T-helper 2 cell (primary cell): ENCODE data around the gene ACAA1.
"Not testable (repeated sequence)": the region's sequence is repeated elsewhere in the genome, so short reads cannot be mapped to it uniquely, and the experiment has no call there.

Experiments used
- DNase-seq, 5 experiments: peaks; one replicate each; pipeline versions ENCODE4 v3.0.0 to v3.0.0-alpha.2; 2012 to 2022

ACAA1 gene

DNA sequence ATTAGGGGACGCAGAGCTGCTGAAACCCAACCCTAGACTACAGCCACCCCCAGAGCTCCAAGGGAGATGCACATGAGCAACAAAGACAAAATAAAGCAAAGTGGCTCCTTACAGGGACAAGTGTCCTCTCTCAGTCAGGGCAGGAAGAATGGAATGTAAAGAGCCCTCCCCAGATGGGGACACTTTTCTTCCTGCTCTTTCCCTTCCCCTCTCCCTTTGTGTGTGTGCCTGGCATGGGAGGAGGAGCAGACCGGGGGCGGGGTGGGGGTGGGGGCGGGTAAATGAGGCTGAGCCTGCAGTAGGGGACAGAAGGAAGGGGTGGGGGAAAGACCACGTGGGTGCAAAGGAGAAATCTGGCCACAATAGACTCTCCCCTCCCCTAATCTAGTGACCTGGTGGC, 37.4 kb downstream of the ACAA1 start:
- no peak for DNase-seq

DNA sequence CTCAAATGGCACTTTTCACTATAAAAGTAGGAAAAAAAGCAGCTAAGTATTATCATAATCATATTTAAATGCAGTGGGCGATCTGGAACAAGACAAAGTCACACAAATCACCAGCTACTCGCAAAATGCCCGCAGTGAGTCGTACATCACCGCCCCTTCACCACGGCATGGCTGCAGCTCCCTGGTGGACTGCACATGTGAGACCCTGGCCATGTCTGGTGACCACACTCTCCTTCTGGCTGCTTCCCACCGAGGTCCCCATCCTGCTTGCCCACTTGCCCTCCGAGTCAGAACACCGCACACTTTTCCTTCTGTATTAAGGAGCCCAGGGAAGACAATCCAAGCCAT, 38.6 kb downstream of the ACAA1 start:
- no peak for DNase-seq

DNA sequence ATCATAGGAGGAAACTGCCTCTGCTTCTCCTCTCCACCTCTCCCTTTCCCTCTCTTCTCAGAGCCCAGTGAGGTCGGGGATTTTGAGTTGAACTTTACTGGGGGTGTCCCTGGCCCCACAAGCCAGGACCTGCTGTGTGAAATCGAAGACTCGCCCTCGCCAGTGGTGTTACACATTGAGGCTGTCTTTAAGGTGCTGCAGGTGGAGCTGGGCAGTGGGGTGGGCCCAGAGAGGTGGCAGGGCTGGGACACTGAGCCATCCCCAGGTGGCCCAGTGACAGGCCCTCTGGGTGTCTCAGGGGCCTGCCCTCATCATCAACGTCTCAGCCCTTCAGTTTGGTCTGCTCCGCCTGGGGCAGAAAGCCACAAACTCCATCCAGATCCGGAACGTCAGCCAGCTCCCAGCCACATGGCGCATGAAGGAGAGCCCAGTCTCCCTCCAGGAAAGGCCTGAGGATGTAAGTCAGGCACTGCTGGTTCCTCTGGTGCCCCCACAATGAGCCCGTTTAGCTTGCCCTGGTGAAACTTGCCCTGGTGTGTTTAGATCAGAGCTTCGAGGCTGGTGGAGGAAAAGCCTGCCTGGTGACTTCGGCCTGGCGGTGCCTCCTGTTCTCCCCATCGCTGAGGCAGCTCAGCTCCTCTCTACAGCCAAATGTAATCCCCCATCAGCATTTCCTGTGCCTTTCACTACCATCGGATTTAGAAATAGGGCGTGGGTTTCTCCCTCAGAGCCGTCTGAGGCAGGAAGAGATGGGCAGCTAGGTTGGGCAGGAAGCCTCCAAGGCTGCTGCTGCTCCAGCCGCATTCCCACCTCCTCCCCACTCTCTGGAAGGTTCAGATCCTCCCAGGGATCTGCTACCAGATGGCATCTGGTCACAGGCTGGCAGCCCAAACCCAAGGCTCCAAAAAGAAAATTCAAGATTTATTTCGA, 39.2 kb downstream of the ACAA1 start:
- no peak for DNase-seq

DNA sequence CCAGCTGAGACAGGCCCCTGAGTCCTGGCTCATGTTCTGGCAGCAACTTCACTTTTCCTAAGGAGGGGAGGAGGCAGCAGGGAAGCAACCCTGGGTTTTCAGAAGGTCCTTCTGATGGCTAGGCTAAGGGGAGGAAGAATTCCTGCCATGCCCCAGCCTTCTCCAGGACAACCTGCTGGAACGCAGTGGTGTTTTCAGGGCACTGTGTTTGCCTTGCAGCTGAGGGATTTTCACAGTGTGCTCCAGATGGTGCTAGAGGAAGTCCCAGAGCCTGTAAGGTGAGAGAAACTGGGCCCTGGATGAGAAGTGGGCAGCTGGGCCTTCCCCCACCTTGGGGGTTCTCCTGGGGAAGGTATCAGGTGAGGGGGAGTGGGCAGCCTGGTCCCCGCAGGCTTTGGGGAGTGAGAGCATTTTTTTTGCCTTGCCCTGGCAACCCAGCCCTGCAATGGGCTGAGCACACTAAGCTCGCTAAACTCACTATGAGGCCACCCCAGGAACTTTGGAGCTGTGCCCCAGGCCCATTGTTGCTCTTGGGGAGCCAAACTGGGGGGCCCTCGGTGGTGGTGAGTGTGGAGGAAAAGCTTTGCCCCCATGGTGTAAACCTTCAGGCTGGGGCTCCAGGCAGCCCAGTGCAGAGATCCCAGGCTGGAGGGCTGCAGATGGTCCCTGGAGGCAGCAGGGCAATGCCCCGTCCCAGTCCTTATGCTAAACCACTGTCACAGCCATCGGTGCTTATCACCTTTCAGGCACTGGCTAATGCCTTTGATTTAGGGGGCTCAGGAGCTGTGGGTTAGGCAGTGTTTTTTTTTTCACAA, 41.1 kb downstream of the ACAA1 start:
- no peak for DNase-seq

DNA sequence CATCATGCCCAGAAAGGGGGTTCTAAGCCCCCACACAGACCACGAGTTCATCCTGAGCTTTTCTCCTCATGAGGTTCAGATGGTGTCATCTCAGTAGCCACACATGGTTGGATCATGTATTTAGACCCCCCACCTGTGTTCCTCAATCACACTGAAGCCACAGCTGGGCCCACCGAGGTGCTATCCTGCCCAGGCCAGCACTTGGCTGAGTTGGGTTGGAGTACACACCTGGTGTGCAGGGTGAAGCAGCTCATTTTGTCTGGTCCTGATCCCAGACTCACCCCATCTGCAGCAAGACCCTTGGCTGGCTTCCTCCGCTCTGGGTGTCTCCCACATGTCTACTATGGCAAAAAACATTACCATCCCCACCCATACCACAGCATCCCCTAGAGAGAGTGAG, 41.9 kb downstream of the ACAA1 start:
- DNase-seq = no peak

DNA sequence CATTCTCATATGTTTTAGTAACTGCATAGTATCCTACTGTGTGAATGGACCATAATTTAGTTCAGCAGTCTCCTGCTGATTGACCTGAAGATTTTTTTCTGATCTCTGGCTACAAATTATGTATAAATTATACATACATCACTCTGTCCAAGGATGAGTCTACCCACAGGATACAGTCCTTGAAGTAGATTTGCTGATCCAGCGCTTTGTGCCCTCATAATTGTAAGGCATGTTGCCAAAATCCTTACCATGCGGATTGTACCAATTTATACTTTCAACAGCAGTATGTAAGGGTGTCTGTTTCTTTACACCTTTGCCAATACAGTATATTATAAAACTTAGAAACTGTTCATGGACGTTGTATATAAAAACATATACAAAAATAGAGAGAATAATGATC, 46.5 kb downstream of the ACAA1 start:
- no peak for DNase-seq

DNA sequence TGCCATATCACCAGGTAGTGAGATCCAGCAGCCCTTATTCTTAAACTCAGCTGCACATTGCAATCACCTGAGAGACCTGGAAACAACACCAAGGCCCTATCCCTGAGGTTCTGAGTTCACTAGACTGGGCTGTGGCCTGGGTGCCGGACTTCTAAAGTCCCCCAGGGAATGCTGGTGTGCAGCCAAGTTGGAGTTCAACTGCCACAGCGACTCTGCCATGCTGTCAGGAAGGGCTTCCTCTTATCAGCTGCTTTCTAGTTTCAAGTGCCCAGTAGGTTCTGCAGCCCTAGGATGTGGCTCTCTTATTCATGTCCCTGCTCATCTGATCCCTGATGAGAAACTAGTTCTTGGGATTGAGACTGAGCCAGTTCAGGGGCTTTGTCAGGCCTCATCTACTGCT, 47.8 kb downstream of the ACAA1 start:
- DNase-seq = no peak

DNA sequence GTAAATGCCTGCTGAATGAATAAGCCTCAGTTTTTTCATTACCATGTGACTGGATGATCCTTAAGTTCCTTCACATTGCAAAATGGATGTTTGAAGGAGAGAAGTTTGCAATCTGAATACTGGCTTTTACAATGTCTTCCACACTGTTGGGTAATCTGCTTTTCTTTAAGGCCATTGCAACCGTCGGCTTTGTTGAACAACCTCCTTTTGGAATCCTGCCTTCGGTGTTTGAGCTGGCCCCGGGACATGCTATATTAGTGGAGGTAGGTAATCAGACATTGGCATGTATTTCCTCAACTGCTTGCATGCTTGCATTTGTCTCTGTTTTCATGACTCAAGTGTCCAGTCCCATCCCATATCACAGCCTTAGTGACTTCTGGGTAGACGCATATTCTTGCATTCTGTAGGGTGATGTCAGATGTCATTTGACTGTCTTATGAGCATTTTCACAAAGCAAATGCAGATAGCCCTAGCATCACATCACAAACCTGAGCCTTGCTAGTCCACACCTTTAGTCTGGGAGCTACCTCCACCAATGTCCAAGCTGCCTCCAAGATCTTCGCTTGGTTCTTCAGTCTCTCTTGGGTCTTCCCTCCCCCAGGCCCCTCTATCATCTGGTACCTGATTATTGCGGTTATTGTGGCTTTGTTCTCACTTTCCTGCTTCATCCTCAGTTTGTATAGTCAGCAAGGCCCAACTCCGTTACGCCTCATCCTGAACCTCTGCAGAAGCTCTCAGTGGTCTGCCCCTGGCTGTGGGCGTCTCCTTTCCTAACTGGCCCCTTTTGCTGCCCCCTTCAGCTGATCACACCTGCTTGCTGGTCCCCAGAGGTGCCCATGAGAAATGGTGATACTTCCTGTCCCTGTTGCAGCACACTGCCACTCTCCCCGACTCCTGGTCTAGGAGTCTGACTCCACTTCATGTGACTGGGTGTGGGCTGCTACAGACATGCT, 48.5 kb downstream of the ACAA1 start:
- DNase-seq = no peak

DNA sequence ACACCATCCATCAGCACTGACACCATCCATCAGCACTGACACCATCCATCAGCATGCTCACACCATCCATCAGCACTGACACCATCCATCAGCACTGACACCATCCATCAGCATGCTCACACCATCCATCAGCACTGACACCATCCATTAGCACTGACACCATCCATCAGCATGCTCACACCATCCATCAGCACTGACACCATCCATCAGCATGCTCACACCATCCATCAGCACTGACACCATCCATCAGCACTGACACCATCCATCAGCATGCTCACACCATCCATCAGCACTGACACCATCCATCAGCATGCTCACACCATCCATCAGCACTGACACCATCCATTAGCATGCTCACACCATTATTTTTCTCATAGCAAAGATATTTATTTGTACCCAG, 49.6 kb downstream of the ACAA1 start:
- not testable (repeated sequence) for DNase-seq

DNA sequence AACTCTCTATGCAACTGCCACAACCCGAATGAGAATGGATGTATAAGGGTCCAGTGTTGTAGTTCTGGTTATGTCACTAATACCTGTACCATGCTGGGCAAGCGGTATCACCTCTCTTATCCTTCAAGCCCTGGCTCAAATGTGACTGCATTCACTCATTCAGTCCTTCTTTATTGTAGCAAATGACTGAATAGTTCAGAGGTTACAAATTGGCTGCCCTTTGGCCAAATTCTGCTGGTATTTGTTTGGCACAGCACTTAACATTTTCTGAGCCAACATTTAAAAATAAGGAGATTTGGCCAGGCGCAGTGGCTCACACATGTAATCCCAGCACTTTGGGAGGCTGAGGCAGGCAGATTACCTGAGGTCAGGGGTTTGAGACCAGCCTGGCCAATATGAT, 50.4 kb downstream of the ACAA1 start:
- DNase-seq = no peak

DNA sequence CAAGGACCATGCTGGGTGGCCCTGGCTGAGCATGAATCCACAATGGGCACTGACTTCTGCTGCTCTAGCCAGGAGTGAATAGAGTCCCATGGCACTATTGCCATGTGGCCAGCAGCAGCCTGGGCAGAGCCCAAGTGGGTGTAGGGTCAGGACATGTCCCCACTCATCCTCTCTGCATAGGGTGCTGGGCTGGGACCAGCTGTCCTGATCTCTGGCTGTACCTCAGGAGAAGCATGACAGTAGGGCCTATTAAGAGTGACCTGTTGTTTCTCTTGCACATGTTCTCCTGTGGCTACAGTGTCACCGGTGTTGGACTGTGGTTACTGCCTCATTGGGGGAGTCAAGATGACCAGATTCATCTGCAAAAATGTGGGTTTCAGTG, 51.0 kb downstream of the ACAA1 start:
- DNase-seq = no peak

DNA sequence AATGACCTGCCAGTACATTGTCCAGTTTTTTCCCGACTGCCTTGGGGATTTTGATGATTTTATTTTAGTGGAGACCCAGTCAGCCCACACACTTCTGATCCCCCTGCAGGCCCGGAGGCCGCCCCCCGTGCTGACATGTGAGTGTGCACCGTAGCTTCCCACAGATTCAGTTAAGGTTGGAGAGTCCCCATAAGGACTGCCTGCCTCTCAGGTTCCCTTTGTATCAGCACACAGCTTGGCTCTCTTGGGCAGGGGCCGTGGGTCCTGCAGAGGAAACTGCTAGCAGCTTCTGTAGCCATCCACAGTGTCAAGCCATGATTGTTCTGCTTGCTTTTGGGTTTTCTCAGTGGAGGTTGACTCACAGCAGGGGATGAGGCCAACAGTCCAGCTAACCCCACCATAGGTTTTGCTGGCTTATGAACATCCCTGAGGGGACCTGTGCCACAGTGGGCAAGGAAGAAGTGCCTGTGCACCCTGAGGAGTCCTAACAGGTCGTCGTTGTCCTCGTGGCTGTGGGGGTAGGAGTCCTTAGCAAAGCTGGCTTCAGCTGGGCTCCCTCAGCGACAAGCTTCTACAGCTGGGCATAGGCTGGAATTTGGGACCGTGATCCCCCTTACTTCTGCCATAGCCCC, 51.5 kb downstream of the ACAA1 start:
- no peak for DNase-seq

DNA sequence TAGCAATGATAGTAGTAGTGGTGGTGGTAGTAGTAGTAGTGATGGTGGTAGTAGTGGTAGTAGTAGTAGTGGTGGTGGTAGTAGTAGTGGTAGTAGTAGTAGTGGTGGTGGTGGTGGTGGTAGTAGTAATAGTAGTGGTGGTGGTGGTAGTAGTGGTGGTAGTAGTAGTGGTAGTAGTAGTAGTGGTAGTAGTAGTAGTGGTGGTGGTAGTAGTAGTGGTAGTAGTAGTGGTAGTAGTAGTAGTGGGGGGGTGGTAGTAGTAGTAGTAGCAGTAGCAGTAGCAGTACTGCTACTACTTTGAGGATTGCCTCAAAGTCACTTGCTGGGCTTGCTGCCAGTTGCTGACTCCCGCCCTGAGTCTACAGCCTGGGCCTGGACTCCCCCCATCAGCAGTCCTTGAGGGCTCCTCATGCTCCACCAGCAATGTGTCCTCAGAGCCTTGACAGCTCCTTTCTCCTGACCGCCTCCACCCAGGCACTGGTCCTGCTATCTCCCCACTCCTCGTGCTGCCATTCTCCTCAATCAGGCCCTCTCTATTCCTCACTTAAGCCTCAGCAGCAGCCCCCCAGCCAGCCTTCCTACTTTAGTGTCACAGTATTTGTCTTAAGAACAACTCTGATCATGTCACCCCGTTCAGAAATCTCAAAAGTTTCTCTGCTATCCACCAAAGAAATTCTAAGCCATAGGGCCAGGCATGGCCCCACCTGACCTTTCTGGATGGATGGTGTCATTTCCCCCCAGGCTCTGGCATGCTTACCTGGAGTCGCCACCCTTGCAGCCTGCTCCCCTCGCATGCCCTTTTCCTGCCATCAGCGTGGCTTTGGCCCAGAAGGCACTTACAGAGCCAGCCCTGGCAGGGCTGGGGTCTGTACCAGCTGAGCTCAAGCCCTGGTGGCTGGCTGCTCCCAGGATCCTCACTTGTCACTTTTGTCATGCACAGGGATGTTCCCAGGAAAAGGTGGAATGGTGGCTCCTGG, 52.3 kb downstream of the ACAA1 start:
- DNase-seq = peak in 3 of 5 experiments; percentile 24 to 49 (median 35)

DNA sequence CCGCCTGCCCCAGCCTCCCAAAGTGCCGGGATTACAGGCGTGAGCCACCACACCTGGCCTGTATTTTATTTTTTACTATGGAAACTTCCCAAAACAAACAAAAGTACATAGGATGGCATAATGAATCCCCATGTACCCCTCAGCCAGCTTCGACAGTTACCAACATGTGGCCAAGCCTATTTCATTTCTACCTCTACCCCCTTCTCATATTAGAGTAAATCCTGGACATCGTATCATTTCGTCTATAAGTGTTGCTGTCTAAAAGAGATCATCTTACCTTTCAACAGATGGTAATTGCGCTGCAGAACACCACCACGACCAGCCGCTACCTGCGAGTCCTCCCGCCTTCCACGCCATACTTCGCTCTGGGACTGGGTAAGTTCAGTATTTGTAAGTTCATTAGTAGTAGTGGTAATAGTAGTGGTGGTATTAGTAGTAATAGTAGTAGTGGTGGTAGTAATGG, 53.0 kb downstream of the ACAA1 start:
- peak in 1 of 5 experiments; percentile 19 for DNase-seq

DNA sequence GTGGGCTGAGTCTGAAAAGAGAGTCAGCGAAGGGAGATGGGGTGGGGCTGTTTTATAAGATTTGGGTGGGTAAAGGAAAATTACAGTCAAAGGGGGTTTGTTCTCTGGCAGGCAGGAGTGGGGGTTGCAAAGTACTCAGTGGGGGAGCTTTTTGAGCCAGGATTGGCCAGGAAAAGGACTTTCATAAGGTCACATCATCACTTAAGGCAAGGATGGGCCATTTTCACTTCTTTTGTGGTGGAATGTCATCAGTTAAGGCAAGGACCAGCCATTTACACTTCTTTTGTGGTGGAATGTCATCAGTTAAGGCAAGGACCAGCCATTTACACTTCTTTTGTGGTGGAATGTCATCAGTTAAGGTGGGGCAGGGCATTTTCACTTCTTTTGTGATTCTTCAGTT, 53.7 kb downstream of the ACAA1 start:
- DNase-seq = not testable (repeated sequence)

DNA sequence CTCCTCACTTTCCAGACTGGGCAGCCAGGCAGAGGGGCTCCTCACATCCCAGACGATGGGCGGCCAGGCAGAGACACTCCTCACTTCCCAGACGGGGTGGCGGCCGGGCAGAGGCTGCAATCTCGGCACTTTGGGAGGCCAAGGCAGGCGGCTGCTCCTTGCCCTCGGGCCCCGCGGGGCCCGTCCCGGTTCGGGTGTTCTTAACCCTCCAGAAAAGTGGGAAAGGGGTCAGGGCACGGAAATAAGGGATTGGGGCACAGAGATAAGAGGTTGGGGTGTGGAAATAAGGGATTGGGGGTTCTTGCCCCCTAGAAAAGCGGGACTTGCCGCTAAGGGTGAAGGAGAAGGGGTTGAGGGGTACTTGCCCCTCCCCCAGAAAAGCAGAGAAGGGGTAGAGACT, 54.6 kb downstream of the ACAA1 start:
- not testable (repeated sequence) for DNase-seq

DNA sequence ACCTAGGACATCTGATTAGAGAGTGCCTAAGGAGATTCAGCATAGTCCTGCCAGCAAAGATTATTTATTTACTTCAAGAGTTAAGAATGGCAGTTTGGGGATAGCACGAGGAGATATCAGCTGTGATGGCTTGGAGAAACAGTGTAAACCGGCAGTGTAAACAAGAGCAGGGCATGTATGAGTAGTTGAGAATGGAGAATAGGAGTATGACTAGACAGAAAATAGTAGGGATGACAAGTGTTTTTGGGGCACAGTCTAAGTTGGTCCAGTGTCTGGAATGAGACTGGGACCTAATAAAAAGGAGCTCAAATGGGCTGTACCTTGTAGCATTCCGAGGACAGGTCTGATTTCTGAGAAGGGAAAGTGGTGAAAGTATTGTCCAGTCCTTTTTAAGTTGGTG, 59.9 kb downstream of the ACAA1 start:
- not testable (repeated sequence) for DNase-seq
